Measurements from ENCODE around the gene GABRA5. TPM values are rescaled to one million over a fixed set of nuclear protein-coding genes. Genes with fewer than 3 reads are reported as not detected.

Gene GABRA5
- total and polyA plus RNA-seq, 2 experiments from 2014 or later: 11.5 to 25.9 TPM

DNA sequence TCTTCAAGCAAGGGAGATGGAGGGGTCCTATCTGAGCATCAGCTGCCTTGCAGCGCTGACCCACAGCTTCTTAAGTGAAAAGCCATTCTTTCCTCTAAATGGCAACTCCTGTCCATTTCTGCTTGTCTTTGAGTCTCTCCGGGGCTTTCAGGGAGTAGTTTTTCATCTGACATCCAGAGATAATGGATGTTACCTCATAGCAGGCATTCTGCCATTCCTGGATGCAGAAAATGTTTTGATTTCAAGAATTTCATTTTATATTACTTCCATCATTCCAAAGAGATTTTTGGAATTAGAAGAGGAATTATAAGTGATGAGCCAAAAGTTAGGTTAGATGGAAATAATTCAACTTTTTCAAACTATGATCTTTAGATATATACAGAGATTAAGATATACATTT lies 59.2 kb downstream of the GABRA5 start (continued):
- no peak for TF ChIP-seq ZNF462 (CRISPR knock-in tag; IDR thresholded peaks at IDR 0.05)
- no peak for TF ChIP-seq STAT1 (IDR thresholded peaks at IDR 0.05; ENCODE audit: unreplicated experiment)
- TF ChIP-seq EZH2phosphoT487 (IDR thresholded peaks at IDR 0.05; ENCODE audit: unreplicated experiment): no peak
- no peak for TF ChIP-seq POLR2AphosphoS5 (IDR thresholded peaks at IDR 0.05; ENCODE audit: low read depth)
- no peak for TF ChIP-seq ZNF331 (CRISPR knock-in tag; IDR thresholded peaks at IDR 0.05; ENCODE audit: low read depth)
- no peak for TF ChIP-seq CREB1 (CRISPR knock-in tag; IDR thresholded peaks at IDR 0.05; ENCODE audit: low read depth)
- TF ChIP-seq JUNB (IDR thresholded peaks at IDR 0.05; ENCODE audit: unreplicated experiment): no peak
- TF ChIP-seq, protein P1, sequence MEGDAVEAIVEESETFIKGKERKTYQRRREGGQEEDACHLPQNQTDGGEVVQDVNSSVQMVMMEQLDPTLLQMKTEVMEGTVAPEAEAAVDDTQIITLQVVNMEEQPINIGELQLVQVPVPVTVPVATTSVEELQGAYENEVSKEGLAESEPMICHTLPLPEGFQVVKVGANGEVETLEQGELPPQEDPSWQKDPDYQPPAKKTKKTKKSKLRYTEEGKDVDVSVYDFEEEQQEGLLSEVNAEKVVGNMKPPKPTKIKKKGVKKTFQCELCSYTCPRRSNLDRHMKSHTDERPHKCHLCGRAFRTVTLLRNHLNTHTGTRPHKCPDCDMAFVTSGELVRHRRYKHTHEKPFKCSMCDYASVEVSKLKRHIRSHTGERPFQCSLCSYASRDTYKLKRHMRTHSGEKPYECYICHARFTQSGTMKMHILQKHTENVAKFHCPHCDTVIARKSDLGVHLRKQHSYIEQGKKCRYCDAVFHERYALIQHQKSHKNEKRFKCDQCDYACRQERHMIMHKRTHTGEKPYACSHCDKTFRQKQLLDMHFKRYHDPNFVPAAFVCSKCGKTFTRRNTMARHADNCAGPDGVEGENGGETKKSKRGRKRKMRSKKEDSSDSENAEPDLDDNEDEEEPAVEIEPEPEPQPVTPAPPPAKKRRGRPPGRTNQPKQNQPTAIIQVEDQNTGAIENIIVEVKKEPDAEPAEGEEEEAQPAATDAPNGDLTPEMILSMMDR (conservative IDR thresholded peaks at IDR 0.05; ENCODE audit: low read depth in 2 of 2): no peak
- TF ChIP-seq, protein P2, sequence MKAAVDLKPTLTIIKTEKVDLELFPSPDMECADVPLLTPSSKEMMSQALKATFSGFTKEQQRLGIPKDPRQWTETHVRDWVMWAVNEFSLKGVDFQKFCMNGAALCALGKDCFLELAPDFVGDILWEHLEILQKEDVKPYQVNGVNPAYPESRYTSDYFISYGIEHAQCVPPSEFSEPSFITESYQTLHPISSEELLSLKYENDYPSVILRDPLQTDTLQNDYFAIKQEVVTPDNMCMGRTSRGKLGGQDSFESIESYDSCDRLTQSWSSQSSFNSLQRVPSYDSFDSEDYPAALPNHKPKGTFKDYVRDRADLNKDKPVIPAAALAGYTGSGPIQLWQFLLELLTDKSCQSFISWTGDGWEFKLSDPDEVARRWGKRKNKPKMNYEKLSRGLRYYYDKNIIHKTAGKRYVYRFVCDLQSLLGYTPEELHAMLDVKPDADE (IDR thresholded peaks at IDR 0.05): no peak
- no peak for TF ChIP-seq EZH2 (IDR thresholded peaks at IDR 0.05; ENCODE audit: low read depth, unreplicated experiment)
- TF ChIP-seq ZNF114 (CRISPR knock-in tag; IDR thresholded peaks at IDR 0.05): no peak

All from GM23338 (cell line).